Fibroblast of villous mesenchyme (primary cell): Measurements from ENCODE around the gene COL11A2. TPM values are rescaled to one million over a fixed set of nuclear protein-coding genes. Genes with fewer than 3 reads are reported as not detected.

Experiments
- DNase-seq: peaks from one replicate; pipeline ENCODE4 v3.0.0-alpha.2; 2010; ENCODE audit warnings: low read depth
- H3K4me3 ChIP-seq: 2 replicates; pipeline ENCODE4 v1.5.1; 2011; ENCODE audit warnings: low read depth, mild to moderate bottlenecking, low read length
- total RNA-seq: library from RNA; depleted of rRNA; stranded (reverse); fragments of >200 nt; gene quantifications from 2 replicates; pipeline ENCODE4 v1.2.3, GENCODE V29; 2012
- TF ChIP-seq, protein P1 (sequence below): IDR thresholded peaks from 2 replicates; pipeline ENCODE4 v1.5.1; 2012; ENCODE audit warnings: low read depth, mild to moderate bottlenecking, low read length; ENCODE audit not compliant: insufficient read depth

The COL11A2 gene
- total RNA-seq, 1 donor: under 0.01 TPM

DNA sequence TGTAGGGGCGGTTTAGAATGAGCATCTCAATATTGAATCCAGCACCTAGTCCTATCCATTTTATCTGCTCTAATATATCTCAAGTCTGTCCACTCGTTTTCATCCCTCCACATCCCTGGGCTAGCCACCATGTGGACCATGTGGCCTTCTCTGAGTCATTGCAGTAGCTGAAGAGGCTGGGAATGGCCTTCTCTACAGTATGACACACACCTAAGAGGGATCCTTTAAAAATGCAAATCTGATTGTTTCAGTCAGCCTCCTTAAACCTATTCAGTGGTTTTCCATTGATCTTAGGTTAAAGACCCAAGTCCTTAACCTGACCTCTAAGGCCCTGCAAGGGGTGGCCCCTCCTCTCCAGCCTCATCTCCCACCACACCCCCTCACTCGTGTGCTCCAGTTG is 25.4 kb upstream of the COL11A2 start:
- H3K4me3 ChIP-seq: no peak overlapping the region
- TF ChIP-seq, protein P1, sequence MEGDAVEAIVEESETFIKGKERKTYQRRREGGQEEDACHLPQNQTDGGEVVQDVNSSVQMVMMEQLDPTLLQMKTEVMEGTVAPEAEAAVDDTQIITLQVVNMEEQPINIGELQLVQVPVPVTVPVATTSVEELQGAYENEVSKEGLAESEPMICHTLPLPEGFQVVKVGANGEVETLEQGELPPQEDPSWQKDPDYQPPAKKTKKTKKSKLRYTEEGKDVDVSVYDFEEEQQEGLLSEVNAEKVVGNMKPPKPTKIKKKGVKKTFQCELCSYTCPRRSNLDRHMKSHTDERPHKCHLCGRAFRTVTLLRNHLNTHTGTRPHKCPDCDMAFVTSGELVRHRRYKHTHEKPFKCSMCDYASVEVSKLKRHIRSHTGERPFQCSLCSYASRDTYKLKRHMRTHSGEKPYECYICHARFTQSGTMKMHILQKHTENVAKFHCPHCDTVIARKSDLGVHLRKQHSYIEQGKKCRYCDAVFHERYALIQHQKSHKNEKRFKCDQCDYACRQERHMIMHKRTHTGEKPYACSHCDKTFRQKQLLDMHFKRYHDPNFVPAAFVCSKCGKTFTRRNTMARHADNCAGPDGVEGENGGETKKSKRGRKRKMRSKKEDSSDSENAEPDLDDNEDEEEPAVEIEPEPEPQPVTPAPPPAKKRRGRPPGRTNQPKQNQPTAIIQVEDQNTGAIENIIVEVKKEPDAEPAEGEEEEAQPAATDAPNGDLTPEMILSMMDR: no peak
- no peak for DNase-seq

DNA sequence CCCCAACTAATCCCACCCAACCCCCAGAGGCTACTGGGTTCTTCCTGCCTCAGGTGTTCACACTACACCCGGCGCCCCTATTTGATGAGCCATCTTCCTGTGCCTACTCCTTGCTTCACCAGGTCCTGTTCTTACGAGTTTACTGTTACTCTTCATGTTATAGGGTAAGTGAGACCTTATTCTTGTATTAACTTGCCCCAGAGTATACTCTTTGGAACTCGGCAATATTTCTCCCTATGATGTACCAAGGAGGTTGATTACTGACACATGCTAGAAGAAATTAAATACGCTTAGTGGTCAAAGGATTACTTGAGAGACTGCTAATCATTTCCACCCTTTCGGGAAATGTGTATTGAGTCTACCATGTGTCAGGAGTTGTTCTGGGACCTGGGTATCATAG is 25.0 kb upstream of the COL11A2 start:
- DNase-seq: no peak
- TF ChIP-seq, protein P1: no peak
- H3K4me3 ChIP-seq: no peak overlapping the region

DNA sequence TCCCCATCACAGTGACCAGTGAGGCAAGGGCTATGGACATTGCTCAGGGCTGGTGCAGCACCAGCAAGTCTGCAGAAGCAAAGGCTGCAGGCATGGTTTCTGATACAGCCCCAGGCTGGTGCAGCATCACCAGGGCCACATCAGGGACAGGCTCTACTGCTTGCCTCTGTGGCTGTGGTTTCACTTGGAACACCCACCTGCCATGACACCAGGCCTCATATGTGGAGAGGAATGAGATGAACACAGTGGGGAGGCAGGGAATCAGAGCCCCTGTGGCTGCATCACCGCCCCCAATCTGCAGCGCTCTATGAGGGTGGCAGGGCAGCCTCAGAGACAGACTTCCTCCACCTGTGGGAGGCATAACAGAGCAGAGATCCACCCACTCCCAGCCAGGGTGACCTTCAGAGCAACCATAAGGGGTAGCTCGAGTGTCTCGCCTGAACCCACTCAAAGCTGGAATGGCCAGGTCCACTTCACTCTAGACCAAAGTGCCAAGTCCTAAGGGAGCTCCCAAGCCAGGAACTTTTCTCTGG is 23.9 kb upstream of the COL11A2 start:
- H3K4me3 ChIP-seq: no peak overlapping the region
- TF ChIP-seq, protein P1: no peak
- no peak for DNase-seq

DNA sequence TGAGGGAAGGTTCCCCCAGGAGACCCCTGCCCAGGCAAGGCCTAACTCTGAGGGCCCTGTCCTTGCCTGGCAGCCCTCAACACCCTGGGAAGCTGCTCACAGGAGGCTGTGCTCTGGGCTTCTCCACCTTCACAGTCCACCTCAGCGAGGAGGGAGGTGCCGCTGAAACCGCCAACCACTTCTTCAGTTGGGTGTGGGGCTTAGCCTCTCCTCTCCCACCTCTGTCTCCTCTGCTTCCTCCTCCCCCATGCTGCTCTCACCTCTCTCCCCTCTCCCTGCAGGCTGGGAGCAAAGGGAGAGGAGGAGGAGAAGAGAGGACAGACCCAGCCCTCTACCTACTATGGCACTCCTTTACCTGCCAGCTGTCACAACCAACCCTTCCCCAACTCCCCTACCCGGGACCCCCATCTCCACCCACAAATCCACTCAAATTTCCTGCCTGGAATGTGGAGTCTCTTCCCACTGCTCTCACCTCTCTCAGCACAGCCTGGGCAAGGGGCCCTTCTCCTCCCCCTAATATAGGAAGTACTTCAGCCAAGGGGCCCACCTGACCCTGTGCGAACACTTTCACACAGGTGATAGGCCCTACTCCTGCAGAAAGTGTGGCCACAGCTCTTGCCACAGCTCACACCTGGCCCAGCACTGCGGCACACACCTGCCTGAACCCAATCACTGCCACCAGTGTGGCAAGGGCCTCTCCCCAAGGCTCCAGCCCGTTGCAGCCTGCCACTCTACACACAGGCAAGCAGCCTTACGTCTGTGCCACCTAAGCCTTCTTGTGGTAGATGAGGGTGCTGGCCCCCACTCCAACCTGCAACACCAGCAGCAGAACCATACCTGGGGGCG is 23.2 kb upstream of the COL11A2 start:
- TF ChIP-seq, protein P1: no peak
- no peak for DNase-seq
- no peak overlapping the region for H3K4me3 ChIP-seq

DNA sequence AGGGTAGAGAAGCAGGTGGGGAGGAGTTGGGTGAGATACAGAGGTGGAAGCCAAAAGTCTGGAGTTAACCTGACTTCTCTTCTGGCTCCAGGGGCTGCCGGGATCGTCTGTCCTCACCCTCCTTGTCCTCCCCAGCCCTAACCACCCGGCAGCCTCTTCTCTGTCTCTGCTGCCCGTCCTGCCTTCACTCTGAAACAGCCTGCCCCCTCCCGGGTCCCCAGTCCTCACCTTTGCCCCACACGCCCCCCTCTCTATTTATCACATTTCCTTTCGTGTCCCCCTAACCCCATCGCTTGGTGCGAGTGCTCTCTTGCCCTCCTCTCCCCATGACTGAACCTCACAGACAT is 21.7 kb upstream of the COL11A2 start:
- TF ChIP-seq, protein P1: no peak
- no peak for DNase-seq
- peak overlapping the region; percentile 62 for H3K4me3 ChIP-seq

DNA sequence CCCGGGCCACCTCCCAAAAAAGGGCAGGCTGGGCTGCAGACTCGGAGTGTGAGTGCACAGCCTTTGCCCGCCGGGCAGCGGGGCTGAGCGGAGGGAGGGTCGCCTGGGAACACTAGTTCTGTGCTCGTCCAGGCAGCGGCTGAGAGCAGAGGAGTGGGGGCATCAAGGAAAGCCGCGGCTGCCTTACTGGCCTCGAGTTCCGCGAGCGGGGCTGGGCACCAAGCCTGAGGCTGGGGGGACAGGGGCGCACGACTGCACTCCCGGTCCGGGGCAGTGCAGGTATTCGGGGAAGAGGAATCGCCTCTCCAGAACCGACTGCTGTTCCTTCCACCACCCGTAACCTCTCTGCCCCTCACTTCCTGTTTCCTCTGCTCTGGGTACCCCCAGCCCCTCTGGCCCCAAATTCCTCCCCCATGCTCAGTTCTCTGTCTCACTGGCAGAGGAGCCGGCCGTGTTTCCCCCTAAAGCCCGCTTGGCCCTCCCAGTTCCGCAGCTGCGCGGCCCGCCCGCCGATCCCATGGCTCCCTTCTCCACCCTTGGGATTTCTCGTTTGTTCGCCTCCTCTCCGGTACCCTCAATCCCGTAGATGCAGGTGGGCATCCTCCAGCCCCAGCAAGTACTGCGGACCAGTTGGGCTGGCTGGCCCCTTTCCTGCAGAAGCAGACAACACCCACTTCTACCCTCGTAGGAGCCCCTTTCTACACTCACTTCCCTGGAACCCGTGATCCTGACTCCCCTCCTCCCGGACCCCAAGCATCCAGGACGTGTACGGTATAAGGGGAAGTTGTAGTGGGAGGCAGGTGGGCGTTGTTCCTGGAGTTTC is 21.1 kb upstream of the COL11A2 start:
- H3K4me3 ChIP-seq: peak overlapping the region; percentile 62
- TF ChIP-seq, protein P1: no peak
- no peak for DNase-seq
